PC-9 (cell line): ENCODE data around the gene HEPACAM.

Experiments used
- EZH2 ChIP-seq: fragments of 200-600 bp; sonication (generic); IDR thresholded peaks from 2 replicates; pipeline ENCODE4 v1.8.0; 2017; ENCODE audit warnings: antibody characterized with exemption, low read depth
- TF ChIP-seq, protein P1 (sequence below): fragments of 200-600 bp; sonication (generic); conservative IDR thresholded peaks from 2 replicates; pipeline ENCODE4 v1.6.1; 2017; ENCODE audit warnings: mixed run types, antibody characterized with exemption, mild to moderate bottlenecking, moderate library complexity

DNA sequence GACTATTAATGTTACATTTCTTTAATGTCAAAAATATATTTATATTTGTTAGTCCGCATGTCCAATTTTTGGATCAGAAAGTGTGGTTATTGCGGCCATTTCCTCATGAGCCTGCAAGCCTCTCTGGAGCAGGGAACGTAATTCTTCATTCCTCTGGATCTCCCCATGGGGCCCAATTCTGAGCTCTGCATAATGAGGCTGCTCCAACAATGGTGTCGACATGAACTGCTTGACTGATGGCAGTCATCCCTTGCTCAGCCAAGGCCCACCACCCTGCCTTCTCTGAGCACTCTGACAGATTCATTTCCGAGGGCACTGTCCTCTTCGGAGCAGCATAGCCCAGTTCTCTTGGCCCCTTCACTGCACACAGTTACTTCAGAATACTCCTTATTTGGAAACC, 3.1 kb upstream of the HEPACAM start:
- TF ChIP-seq EZH2: no peak
- TF ChIP-seq, protein P1, sequence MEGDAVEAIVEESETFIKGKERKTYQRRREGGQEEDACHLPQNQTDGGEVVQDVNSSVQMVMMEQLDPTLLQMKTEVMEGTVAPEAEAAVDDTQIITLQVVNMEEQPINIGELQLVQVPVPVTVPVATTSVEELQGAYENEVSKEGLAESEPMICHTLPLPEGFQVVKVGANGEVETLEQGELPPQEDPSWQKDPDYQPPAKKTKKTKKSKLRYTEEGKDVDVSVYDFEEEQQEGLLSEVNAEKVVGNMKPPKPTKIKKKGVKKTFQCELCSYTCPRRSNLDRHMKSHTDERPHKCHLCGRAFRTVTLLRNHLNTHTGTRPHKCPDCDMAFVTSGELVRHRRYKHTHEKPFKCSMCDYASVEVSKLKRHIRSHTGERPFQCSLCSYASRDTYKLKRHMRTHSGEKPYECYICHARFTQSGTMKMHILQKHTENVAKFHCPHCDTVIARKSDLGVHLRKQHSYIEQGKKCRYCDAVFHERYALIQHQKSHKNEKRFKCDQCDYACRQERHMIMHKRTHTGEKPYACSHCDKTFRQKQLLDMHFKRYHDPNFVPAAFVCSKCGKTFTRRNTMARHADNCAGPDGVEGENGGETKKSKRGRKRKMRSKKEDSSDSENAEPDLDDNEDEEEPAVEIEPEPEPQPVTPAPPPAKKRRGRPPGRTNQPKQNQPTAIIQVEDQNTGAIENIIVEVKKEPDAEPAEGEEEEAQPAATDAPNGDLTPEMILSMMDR: no peak
